SK-N-SH treated with all-trans-retinoic acid at 6 μM for 48 hours (cell line): ENCODE data around the gene COL10A1.

ENCODE experiments used
- CREB5 ChIP-seq: fragments of 250-450 bp; sonication (Bioruptor Pico); IDR thresholded peaks from 2 replicates; pipeline ENCODE4 v1.5.1; 2020; ENCODE audit warnings: low read depth, mild to moderate bottlenecking, moderate library complexity
- CSDC2 ChIP-seq: fragments of 250-450 bp; sonication (Bioruptor Pico); IDR thresholded peaks from 2 replicates; pipeline ENCODE4 v1.5.0; 2020; ENCODE audit warnings: mild to moderate bottlenecking, moderate library complexity
- PATZ1 ChIP-seq: fragments of 250-450 bp; sonication (Bioruptor Pico); IDR thresholded peaks from 2 replicates; pipeline ENCODE4 v1.8.0; 2020; ENCODE audit warnings: mild to moderate bottlenecking, moderate library complexity, borderline replicate concordance
- POU6F1 ChIP-seq: fragments of 250-450 bp; sonication (Bioruptor Pico); IDR thresholded peaks from 2 replicates; pipeline ENCODE4 v1.8.0; 2021; ENCODE audit warnings: low read depth, mild to moderate bottlenecking, moderate library complexity, borderline replicate concordance
- PPARA ChIP-seq: fragments of 250-450 bp; sonication (Bioruptor Pico); IDR thresholded peaks from 2 replicates; pipeline ENCODE4 v1.5.0; 2020; ENCODE audit warnings: mild to moderate bottlenecking, borderline replicate concordance
- SNAI2 ChIP-seq: fragments of 250-450 bp; sonication (Bioruptor Pico); IDR thresholded peaks from 2 replicates; pipeline ENCODE4 v1.5.0; 2020; ENCODE audit warnings: mild to moderate bottlenecking, moderate library complexity
- TCF4 ChIP-seq: fragments of 250-450 bp; sonication (Bioruptor Pico); IDR thresholded peaks from 2 replicates; pipeline ENCODE4 v1.8.0; 2021; ENCODE audit warnings: mild to moderate bottlenecking, moderate library complexity, borderline replicate concordance
- TOX ChIP-seq: fragments of 250-450 bp; sonication (Bioruptor Pico); IDR thresholded peaks from 2 replicates; pipeline ENCODE4 v1.8.0; 2021; ENCODE audit warnings: mild to moderate bottlenecking, moderate library complexity, borderline replicate concordance
- ZC3H10 ChIP-seq: fragments of 250-450 bp; sonication (Bioruptor Pico); IDR thresholded peaks from 2 replicates; pipeline ENCODE4 v1.5.1; 2021; ENCODE audit warnings: mild to moderate bottlenecking, moderate library complexity
- ZNF70 ChIP-seq: fragments of 450-650 bp; formaldehyde crosslinking; IDR thresholded peaks from 2 replicates; pipeline ENCODE4 v1.5.0; 2020; ENCODE audit warnings: mild to moderate bottlenecking, moderate library complexity

- TF ChIP-seq TCF4 (CRISPR knock-in tag) (no peak), CREB5 (no peak), POU6F1 (CRISPR knock-in tag) (no peak), ZC3H10 (no peak), CSDC2 (CRISPR knock-in tag) (no peak), PATZ1 (CRISPR knock-in tag) (no peak), PPARA (CRISPR knock-in tag) (no peak), SNAI2 (CRISPR knock-in tag) (no peak), ZNF70 (no peak), TOX (CRISPR knock-in tag) (no peak)
Measured at GRCh38 chr6:116099036-116099435, 26.9 kb downstream of the COL10A1 start.
